B cell (primary cell): Measurements from ENCODE around the gene STRADA. TPM values are rescaled to one million over a fixed set of nuclear protein-coding genes. Genes with fewer than 3 reads are reported as not detected.
A peak's percentile ranks its signal among the peaks of the same experiment; 100 is the strongest.

ENCODE experiments used
- ATAC-seq: fragments of 200-7000 bp; cut with Tn5 transposase; one replicate; pipeline ENCODE4 v1.10.0; 2021; ENCODE audit warnings: low read depth, mild to moderate bottlenecking, moderate number of reproducible peaks, moderate library complexity
- CTCF ChIA-PET: fragments of 350-600 bp; sonication (Branson Sonifier 250); formaldehyde crosslinking; loops from one replicate; lab custom pipeline; 2021; ENCODE audit warnings: antibody characterized with exemption, inconsistent platforms; lab: Charles Lee
- POLR2A ChIA-PET: fragments of 350-600 bp; sonication (Branson Sonifier 250); formaldehyde crosslinking; loops from one replicate; lab custom pipeline; 2021; ENCODE audit warnings: antibody characterized with exemption; lab: Charles Lee
- DNase-seq: peaks from one replicate; pipeline ENCODE4 v3.0.0; 2013
- H2AFZ ChIP-seq: 2 replicates; pipeline ENCODE4 v1.6.1; 2012; ENCODE audit warnings: mild to moderate bottlenecking, low read depth, low read length; ENCODE audit not compliant: insufficient read depth, poor library complexity, severe bottlenecking
- H3K27ac ChIP-seq, 2 donors: 1 replicate in 1 of 2; 2 replicates in 1 of 2; pipeline ENCODE4 v1.5.1; 2012 to 2013; ENCODE audit warnings: low read length in 2 of 2, mild to moderate bottlenecking in 2 of 2, moderate library complexity in 1 of 2
- H3K27me3 ChIP-seq, 4 experiments: fragments of 200-600 bp in 1 of 4; sonication (generic) in 1 of 4; replicated peaks in 1 of 4; 1 replicate in 2 of 4; 2 replicates in 2 of 4; pipeline versions ENCODE4 v1.6.1 to v1.7.0; 2013 to 2016; ENCODE audit warnings: low read length in 3 of 4, mild to moderate bottlenecking in 2 of 4, mixed read lengths in 1 of 4, moderate library complexity in 1 of 4; ENCODE audit not compliant: insufficient read depth in 4 of 4, control insufficient read depth in 3 of 4; ENCODE audit errors: control extremely low read depth in 1 of 4
- H3K36me3 ChIP-seq, 2 experiments: replicated peaks in 1 of 2; 1 replicate in 1 of 2; 2 replicates in 1 of 2; pipeline versions ENCODE4 v1.6.1 to v1.7.1; 2013; ENCODE audit warnings: low read length in 1 of 2; ENCODE audit not compliant: insufficient read depth in 2 of 2, control insufficient read depth in 1 of 2; ENCODE audit errors: control extremely low read depth in 1 of 2, extremely low read depth in 1 of 2
- H3K4me1 ChIP-seq, 2 donors: fragments of 200-600 bp in 1 of 2; sonication (generic) in 1 of 2; 1 replicate in 1 of 2; 2 replicates in 1 of 2; pipeline versions ENCODE4 v1.5.1 to v1.6.1; 2013 to 2017; ENCODE audit warnings: low read length in 2 of 2; ENCODE audit not compliant: control insufficient read depth in 2 of 2, insufficient read depth in 2 of 2
- H3K4me2 ChIP-seq: replicated peaks from 2 replicates; pipeline ENCODE3; 2012; ENCODE audit warnings: mild to moderate bottlenecking, low read depth, low read length; ENCODE audit not compliant: poor library complexity, severe bottlenecking
- H3K4me3 ChIP-seq, 5 experiments: fragments of 200-600 bp in 1 of 5; sonication (generic) in 1 of 5; 1 replicate in 3 of 5; 2 replicates in 2 of 5; pipeline versions ENCODE4 v1.5.1 to v1.7.0; 2011 to 2016; ENCODE audit warnings: low read length in 4 of 5, mild to moderate bottlenecking in 4 of 5, low read depth in 2 of 5, control low read depth in 1 of 5, moderate library complexity in 1 of 5; ENCODE audit not compliant: insufficient read depth in 1 of 5; ENCODE audit errors: control extremely low read depth in 1 of 5, extremely low read depth in 1 of 5
- H3K79me2 ChIP-seq: fragments of 200-600 bp; sonication (generic); one replicate; pipeline ENCODE4 v1.6.0; 2016; ENCODE audit warnings: low read length; ENCODE audit not compliant: control insufficient read depth, insufficient read depth
- H3K9ac ChIP-seq: fragments of 200-600 bp; sonication (generic); 2 replicates; pipeline ENCODE4 v1.6.1; 2017; ENCODE audit warnings: mild to moderate bottlenecking, low read length, moderate library complexity
- H3K9me3 ChIP-seq, 3 donors: one replicate each; pipeline versions ENCODE4 v1.6.1 to v1.7.1; 2013; ENCODE audit warnings: low read length in 2 of 3; ENCODE audit not compliant: control insufficient read depth in 2 of 3, insufficient read depth in 1 of 3; ENCODE audit errors: control extremely low read depth in 1 of 3
- H4K20me1 ChIP-seq: 2 replicates; pipeline ENCODE4 v1.6.0; 2012; ENCODE audit warnings: mild to moderate bottlenecking, low read length; ENCODE audit not compliant: insufficient read depth, control insufficient read depth, poor library complexity, severe bottlenecking
- H3K27ac Mint-ChIP-seq: one replicate; pipeline ENCODE4 v1.8.0; 2021; ENCODE audit warnings: mixed read lengths
- H3K27me3 Mint-ChIP-seq: one replicate; pipeline ENCODE4 v1.8.0; 2021; ENCODE audit warnings: mixed read lengths
- H3K4me1 Mint-ChIP-seq: one replicate; pipeline ENCODE4 v1.8.0; 2021; ENCODE audit warnings: mixed read lengths
- H3K4me3 Mint-ChIP-seq: one replicate; pipeline ENCODE4 v1.8.0; 2021; ENCODE audit warnings: mixed read lengths
- H3K9me3 Mint-ChIP-seq: one replicate; pipeline ENCODE4 v1.8.0; 2022; ENCODE audit warnings: mixed read lengths; ENCODE audit not compliant: insufficient read depth
- CTCF ChIP-seq: fragments of 200-600 bp; IDR thresholded peaks from one replicate; pipeline ENCODE4 v1.8.0; 2022; ENCODE audit warnings: antibody characterized with exemption, mild to moderate bottlenecking
- EZH2 ChIP-seq: IDR thresholded peaks from 2 replicates; pipeline ENCODE4 v1.6.1; 2012; ENCODE audit warnings: borderline replicate concordance, low read depth, mild to moderate bottlenecking, moderate library complexity, low read length; ENCODE audit not compliant: insufficient read depth, poor library complexity, severe bottlenecking
- WGBS: methylation state at CpG from one replicate; pipeline ENCODE4 v1.1.5; 2013; ENCODE audit warnings: missing lambda C conversion rate; ENCODE audit not compliant: insufficient coverage; 5-methylcytosine and 5-hydroxymethylcytosine counted together
- intact Hi-C: fragments of 100-400 bp; cut with micrococcal nuclease; formaldehyde crosslinking; loops from one replicate; pipeline ENCODE4 v1.10.0; 2022
- polyA plus RNA-seq: library from polyadenylated mRNA; depleted of rRNA; stranded (reverse); fragments of >200 nt; gene quantifications from 2 replicates; pipeline ENCODE4 v1.2.3, GENCODE V29; 2012
- total RNA-seq, 2 donors: library from RNA; stranded (reverse); fragments of 120-200 nt in 1 of 2; gene quantifications; 1 replicate in 1 of 2; 2 replicates in 1 of 2; pipeline versions ENCODE4 v1.2.3 to v1.2.4, GENCODE V29; 2013 to 2022

Gene STRADA
- total and polyA plus RNA-seq, 2 donors (not counting 1 experiment from before 2014, with no cell fraction given), result 48.1 to 93.2 TPM

DNA sequence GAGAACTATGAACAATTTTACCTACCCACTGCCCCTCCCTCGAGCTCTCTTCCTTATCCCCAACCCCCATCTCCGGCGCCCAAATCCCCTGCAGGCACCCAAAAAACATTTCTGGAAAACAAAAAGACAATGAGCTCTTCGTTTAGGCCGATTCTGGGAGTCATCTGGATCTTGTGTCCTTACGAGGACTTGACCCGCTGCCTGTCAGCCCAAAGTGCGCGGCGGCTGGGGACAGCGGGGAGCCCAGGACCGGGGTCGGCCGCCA, 524 bp downstream of the STRADA start:
- 0% methylated on average over 14 of the region's 14 CpGs for WGBS
- H3K4me1 Mint-ChIP-seq, result peaks cover 28% of the 10 kb centered on the region
- peak overlapping the region; percentile 97 for H3K27ac ChIP-seq
- peak overlapping the region; percentile 89 for H3K4me3 Mint-ChIP-seq
- H3K36me3 ChIP-seq, result peaks cover 6% of the 10 kb centered on the region in 2 experiments
- peaks cover 35% of the 10 kb centered on the region for H3K79me2 ChIP-seq
- H2AFZ ChIP-seq, result peak overlapping the region; percentile 94
- POLR2A ChIA-PET, result interaction anchor here (1.6 to 2.7 kb wide), 2 partner anchors 33 to 42 kb away, joined by 11 to 86 read pairs; partner anchors contain the start of genes CCDC47, DDX42 and LIMD2
- peaks cover 15 to 28% of the 10 kb centered on the region in 2 donors for H3K4me1 ChIP-seq
- H3K9ac ChIP-seq, result peak overlapping the region; percentile 99
- H3K27me3 ChIP-seq, result no peaks in the 10 kb centered on the region
- H3K27me3 Mint-ChIP-seq, result no peaks in the 10 kb centered on the region
- no peak for DNase-seq
- no peak for TF ChIP-seq CTCF
- no peak for TF ChIP-seq EZH2
- peak overlapping the region; percentile 94 for H3K4me2 ChIP-seq
- intact Hi-C loops, result loop anchor here (1.0 to 10.0 kb wide), 9 partner anchors 32 to 1314 kb away; partner anchors contain the start of genes CCDC47, CEP95, DCAF7 and DDX5
- peaks cover 0 to 4% (median 0%) of the 10 kb centered on the region in 3 donors for H3K9me3 ChIP-seq
- H3K4me3 ChIP-seq, result peak overlapping the region; percentile 79 to 99 (median 93)
- H3K9me3 Mint-ChIP-seq, result no peaks in the 10 kb centered on the region
- H4K20me1 ChIP-seq, result no peaks in the 10 kb centered on the region
- CTCF ChIA-PET, result interaction anchor here (1.0 kb wide), 1 partner anchor 28 kb away, joined by 3 read pairs; no protein-coding TSS in a partner anchor
- no peak for ATAC-seq
- peak overlapping the region; percentile 93 for H3K27ac Mint-ChIP-seq

- H3K4me2 ChIP-seq, result peak overlapping the region; percentile 94
- no peaks in the 10 kb centered on the region for H3K27me3 ChIP-seq
Observed at GRCh38 chr17:63740464-63741142, 996 bp downstream of the STRADA start.

More at GRCh38 chr17:63740464-63741142, 996 bp downstream of the STRADA start:
- DNase-seq (no peak), ATAC-seq (no peak)
- POLR2A ChIA-PET, result interaction anchor here (0.8 to 2.7 kb wide), 3 partner anchors 14 to 42 kb away, joined by 3 to 86 read pairs (median 11); partner anchors contain the start of genes CCDC47, DDX42 and LIMD2
- Mint-ChIP-seq H3K4me1 (peaks cover 28% of the 10 kb centered on the region), H3K27me3 (no peaks in the 10 kb centered on the region), H3K9me3 (no peaks in the 10 kb centered on the region), H3K27ac (peak overlapping the region; percentile 93), H3K4me3 (peak overlapping the region; percentile 89)
- H3K9ac ChIP-seq, result peak overlapping the region; percentile 99
- intact Hi-C loops, result loop anchor here (1.0 to 10.0 kb wide), 9 partner anchors 33 to 1314 kb away; partner anchors contain the start of genes CCDC47, CEP95, DCAF7 and DDX5
- H3K79me2 ChIP-seq, result peaks cover 40% of the 10 kb centered on the region
- H3K4me1 ChIP-seq, result peaks cover 15 to 28% of the 10 kb centered on the region in 2 donors
- no peaks in the 10 kb centered on the region for H4K20me1 ChIP-seq
- H2AFZ ChIP-seq, result peak overlapping the region; percentile 94
- H3K36me3 ChIP-seq, result peaks cover 1 to 2% of the 10 kb centered on the region in 2 experiments
- H3K27ac ChIP-seq, result peak overlapping the region; percentile 97
- peak overlapping the region; percentile 79 to 99 (median 93) for H3K4me3 ChIP-seq
- no CpG with 5 or more reads among the region's 12 CpGs for WGBS
- CTCF ChIA-PET, result interaction anchor here (1.0 kb wide), 1 partner anchor 27 kb away, joined by 3 read pairs; no protein-coding TSS in a partner anchor
- H3K9me3 ChIP-seq, result peaks cover 0 to 4% (median 0%) of the 10 kb centered on the region in 3 donors
- TF ChIP-seq EZH2 (no peak), CTCF (no peak)
